ENCODE data around the gene HS2ST1. TPM values are rescaled to one million over a fixed set of nuclear protein-coding genes. Genes with fewer than 3 reads are reported as not detected.

HS2ST1 gene
- polyA plus RNA-seq, 1 donor (not counting 4 experiments of a cell fraction or from before 2014, with no cell fraction given) = 18.7 TPM

DNA sequence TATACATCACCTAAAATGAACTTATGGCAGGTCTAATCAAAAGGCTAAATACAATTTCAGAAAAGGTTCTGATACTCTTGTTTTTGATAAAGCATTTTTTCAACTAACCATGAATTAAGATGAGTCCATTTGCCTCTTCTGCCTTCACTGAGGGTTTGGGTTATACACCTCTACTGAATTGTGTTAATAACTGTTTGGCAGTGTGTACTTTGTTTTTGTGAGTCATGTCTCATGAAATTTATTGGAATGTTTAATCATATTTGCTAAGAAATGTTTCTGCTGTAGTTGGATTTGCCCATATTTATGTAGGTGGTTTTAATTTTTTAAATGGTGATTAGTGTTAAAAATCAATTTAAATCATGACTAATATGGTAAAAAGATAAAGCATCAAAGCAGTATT, 190.5 kb downstream of the HS2ST1 start:
- Histone ChIP-seq H3K9me3 (ENCODE audit: control insufficient read depth, low read depth, low read length) (no peaks in the 10 kb centered on the region), H3K27me3 (ENCODE audit: control insufficient read depth, extremely low read depth, insufficient read depth, low read length) (no peaks in the 10 kb centered on the region), H3K79me2 (ENCODE audit: control insufficient read depth, insufficient read depth, low read length) (no peaks in the 10 kb centered on the region), H3K36me3 (ENCODE audit: control insufficient read depth in 2 of 2, extremely low read depth in 1 of 2, insufficient read depth in 2 of 2, low read length in 2 of 2) (no peaks in the 10 kb centered on the region), H3K9me1 (ENCODE audit: control insufficient read depth, extremely low read depth, insufficient read depth, low read length) (no peaks in the 10 kb centered on the region), H4K20me1 (ENCODE audit: control insufficient read depth, extremely low read depth, insufficient read depth, low read length) (no peaks in the 10 kb centered on the region), H3K9ac (ENCODE audit: control insufficient read depth, extremely low read depth, insufficient read depth, low read length) (no peak overlapping the region), H3K4me1 (ENCODE audit: control insufficient read depth, extremely low read depth, insufficient read depth, low read length) (peaks cover 10% of the 10 kb centered on the region), H3K4me2 (ENCODE audit: control insufficient read depth, extremely low read depth, insufficient read depth, low read depth, low read length) (no peak overlapping the region), H3K27ac (ENCODE audit: control insufficient read depth, insufficient read depth, low read length) (no peak overlapping the region), H3K4me3 (ENCODE audit: control insufficient read depth in 2 of 3, extremely low read depth in 1 of 3, insufficient read depth in 2 of 3, low read depth in 1 of 3, low read length in 3 of 3) (no peak overlapping the region), H2AFZ (ENCODE audit: control insufficient read depth, low read length) (no peak overlapping the region)
- dilution Hi-C loops (cut with MboI; ENCODE audit: extremely low pct_ligation_motif_present, low sequenced_read_pairs) = no loop called here
- FAIRE-seq = no peak
- no peak for DNase-seq (ENCODE audit: low read depth, low spot score)
- TF ChIP-seq EZH2 (IDR thresholded peaks at IDR 0.05; ENCODE audit: low read length) = no peak
- TF ChIP-seq, protein P1, sequence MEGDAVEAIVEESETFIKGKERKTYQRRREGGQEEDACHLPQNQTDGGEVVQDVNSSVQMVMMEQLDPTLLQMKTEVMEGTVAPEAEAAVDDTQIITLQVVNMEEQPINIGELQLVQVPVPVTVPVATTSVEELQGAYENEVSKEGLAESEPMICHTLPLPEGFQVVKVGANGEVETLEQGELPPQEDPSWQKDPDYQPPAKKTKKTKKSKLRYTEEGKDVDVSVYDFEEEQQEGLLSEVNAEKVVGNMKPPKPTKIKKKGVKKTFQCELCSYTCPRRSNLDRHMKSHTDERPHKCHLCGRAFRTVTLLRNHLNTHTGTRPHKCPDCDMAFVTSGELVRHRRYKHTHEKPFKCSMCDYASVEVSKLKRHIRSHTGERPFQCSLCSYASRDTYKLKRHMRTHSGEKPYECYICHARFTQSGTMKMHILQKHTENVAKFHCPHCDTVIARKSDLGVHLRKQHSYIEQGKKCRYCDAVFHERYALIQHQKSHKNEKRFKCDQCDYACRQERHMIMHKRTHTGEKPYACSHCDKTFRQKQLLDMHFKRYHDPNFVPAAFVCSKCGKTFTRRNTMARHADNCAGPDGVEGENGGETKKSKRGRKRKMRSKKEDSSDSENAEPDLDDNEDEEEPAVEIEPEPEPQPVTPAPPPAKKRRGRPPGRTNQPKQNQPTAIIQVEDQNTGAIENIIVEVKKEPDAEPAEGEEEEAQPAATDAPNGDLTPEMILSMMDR (optimal IDR thresholded peaks at IDR 0.05 in 1 of 3, IDR thresholded peaks at IDR 0.05 in 1 of 3, conservative IDR thresholded peaks at IDR 0.05 in 1 of 3; ENCODE audit: extremely low read depth in 1 of 3, insufficient read depth in 2 of 3, low read length in 3 of 3) = no peak

DNA sequence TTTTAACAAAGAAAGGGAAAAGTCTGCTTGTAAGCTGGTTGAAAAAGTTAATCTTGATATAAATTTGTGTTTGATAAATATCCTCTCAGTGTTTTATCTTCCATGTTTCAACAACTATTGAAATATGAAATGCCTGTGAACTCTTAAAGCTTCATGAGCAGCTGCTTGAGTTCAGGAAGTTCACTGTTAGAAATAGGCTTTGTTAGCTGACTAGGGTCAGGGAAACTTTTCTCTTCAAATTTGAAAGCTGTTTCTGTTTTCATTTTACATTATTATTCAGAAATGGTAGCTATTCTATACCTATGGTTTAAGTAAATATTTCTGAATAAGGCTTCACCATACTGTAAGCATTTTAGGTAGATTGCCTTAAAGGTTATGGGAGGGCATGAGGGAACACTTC, 191.7 kb downstream of the HS2ST1 start:
- no peaks in the 10 kb centered on the region for H3K9me3 ChIP-seq (ENCODE audit: control insufficient read depth, low read depth, low read length)
- dilution Hi-C loops (cut with MboI; ENCODE audit: extremely low pct_ligation_motif_present, low sequenced_read_pairs) = no loop called here
- DNase-seq (ENCODE audit: low read depth, low spot score) (no peak), FAIRE-seq (no peak)
- no peak overlapping the region for H2AFZ ChIP-seq (ENCODE audit: control insufficient read depth, low read length)
- no peak overlapping the region for H3K4me3 ChIP-seq (ENCODE audit: control insufficient read depth in 2 of 3, extremely low read depth in 1 of 3, insufficient read depth in 2 of 3, low read depth in 1 of 3, low read length in 3 of 3)
- H3K36me3 ChIP-seq (ENCODE audit: control insufficient read depth in 2 of 2, extremely low read depth in 1 of 2, insufficient read depth in 2 of 2, low read length in 2 of 2) = no peaks in the 10 kb centered on the region
- H4K20me1 ChIP-seq (ENCODE audit: control insufficient read depth, extremely low read depth, insufficient read depth, low read length) = no peaks in the 10 kb centered on the region
- no peak overlapping the region for H3K27ac ChIP-seq (ENCODE audit: control insufficient read depth, insufficient read depth, low read length)
- TF ChIP-seq, protein P1 (optimal IDR thresholded peaks at IDR 0.05 in 1 of 3, IDR thresholded peaks at IDR 0.05 in 1 of 3, conservative IDR thresholded peaks at IDR 0.05 in 1 of 3; ENCODE audit: extremely low read depth in 1 of 3, insufficient read depth in 2 of 3, low read length in 3 of 3) = no peak
- H3K79me2 ChIP-seq (ENCODE audit: control insufficient read depth, insufficient read depth, low read length) = no peaks in the 10 kb centered on the region
- H3K9me1 ChIP-seq (ENCODE audit: control insufficient read depth, extremely low read depth, insufficient read depth, low read length) = no peaks in the 10 kb centered on the region
- no peaks in the 10 kb centered on the region for H3K27me3 ChIP-seq (ENCODE audit: control insufficient read depth, extremely low read depth, insufficient read depth, low read length)
- H3K4me1 ChIP-seq (ENCODE audit: control insufficient read depth, extremely low read depth, insufficient read depth, low read length) = peaks cover 10% of the 10 kb centered on the region
- no peak overlapping the region for H3K4me2 ChIP-seq (ENCODE audit: control insufficient read depth, extremely low read depth, insufficient read depth, low read depth, low read length)
- no peak overlapping the region for H3K9ac ChIP-seq (ENCODE audit: control insufficient read depth, extremely low read depth, insufficient read depth, low read length)

Data from keratinocyte (primary cell).